Stimulated activated CD8-positive, alpha-beta memory T cell treated with anti-CD3 and anti-CD28 coated beads, Interleukin-7, amount 100 ng/mL, for 4 hours (primary cell): Measurements from ENCODE around the gene PLPPR2.
A peak's percentile ranks its signal among the peaks of the same experiment; 100 is the strongest.
"Not testable (repeated sequence)": the region's sequence is repeated elsewhere in the genome, so short reads cannot be mapped to it uniquely, and the experiment has no call there.

ENCODE experiments used
- DNase-seq, 2 donors: peaks; one replicate each; pipeline ENCODE4 v3.0.0-alpha.2; 2020; ENCODE audit warnings: low read depth in 2 of 2

PLPPR2 gene

DNA sequence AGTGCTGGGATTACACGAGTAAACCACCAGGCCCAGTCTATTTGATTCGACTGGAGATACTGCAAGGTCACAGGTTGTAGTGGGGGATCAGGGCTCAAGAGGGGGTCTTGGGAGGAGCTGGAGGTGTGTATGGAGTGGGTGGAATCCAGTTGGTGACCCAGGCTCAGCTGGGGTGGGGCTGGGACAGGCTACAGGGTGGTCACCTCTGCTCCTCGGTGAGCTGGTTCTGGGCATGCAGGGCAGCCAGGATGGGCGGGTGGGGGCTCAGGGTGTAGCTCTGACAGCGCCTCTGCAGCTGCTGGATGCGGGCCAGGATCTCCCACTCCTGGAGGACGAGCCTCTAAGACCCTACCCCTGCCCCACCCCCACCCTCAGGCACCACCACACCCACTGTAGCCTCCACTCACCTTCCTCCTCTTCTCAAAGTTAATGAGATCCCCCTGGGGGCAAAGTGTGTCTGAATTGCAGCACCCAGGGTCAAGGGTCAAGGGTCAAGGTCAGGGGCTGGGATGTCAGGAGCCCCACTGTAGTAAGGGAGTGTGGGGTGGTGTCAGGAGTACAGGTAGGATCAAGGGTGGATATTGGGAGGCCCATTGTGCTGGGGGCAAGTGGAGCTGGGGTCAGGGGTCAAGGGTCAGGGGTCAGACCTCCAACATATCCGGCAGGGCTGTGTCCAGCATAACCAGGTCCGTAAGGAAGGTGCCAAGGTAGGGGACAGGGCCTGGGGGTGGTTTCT is 46.7 kb downstream of the PLPPR2 start:
- DNase-seq = no peak

GRCh38 chr19:11404588-11405222 is 49.5 kb downstream of the PLPPR2 start:
- DNase-seq = no peak

DNA sequence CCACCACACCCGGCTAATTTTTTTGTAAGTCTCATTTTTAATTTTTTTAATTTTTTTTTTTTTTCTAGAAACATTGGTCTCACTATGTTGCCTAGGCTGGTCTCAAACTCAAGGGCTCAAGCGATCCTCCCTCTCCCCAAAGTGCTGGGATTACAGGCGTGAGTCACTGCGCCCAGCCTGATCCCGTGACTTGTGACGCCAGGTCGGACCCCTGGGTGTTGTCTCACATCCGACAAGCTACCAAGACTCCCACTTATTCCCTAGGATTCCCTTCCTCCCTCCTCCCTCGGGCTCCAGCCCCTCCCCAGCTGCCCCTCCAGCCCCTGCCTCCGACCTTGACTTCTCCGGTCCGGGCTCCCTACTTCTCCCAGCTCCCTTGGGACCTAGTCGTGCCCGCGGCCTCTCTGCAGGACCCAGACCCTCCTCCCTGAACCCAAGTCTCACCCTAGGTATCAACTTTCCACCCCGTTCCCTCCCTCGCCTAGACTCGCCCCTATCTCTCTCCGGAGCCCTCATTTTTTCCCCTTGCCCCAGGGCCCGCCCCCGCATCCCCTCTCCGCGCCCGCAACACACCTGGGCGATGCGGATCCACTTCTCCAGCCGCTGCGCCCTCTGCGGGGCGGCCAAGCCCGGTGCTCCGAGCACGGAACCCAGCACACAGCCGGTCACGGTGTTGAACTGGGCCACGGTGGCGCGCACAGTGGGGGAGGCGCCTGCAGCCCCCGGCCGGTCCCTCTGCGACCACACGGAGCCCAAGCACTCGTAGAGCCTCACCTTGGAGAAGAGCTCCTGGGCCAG is 50.8 kb downstream of the PLPPR2 start:
- DNase-seq = peak; percentile 12 to 29

DNA sequence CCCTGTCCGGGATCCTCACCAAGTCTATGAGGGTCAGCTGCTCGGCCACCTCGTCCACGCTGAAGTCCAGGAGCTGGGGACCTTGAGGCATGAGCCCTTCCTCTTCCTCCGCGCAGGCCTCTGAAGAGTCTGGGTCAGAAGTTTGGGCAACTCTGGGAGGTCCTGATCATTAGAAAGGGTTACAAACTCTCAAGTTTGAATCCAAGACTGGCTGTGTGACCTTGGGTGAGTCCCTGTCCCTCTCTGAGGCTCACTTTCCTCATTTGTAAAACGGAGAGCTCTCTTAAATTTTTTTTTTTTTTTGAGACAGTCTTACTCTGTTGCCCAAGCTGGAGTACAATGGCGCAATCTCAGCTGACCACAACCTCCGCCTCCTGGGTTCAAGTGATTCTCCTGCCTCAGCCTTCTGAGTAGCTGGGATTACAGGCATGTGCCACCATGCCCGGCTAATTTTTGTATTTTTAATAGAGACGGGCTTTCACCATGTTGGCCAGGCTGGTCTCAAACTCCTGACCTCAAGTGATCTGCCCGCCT is 51.5 kb downstream of the PLPPR2 start:
- DNase-seq = not testable (repeated sequence)

- DNase-seq = no peak
Observed at GRCh38 chr19:11408591-11408990, 53.4 kb downstream of the PLPPR2 start.

DNA sequence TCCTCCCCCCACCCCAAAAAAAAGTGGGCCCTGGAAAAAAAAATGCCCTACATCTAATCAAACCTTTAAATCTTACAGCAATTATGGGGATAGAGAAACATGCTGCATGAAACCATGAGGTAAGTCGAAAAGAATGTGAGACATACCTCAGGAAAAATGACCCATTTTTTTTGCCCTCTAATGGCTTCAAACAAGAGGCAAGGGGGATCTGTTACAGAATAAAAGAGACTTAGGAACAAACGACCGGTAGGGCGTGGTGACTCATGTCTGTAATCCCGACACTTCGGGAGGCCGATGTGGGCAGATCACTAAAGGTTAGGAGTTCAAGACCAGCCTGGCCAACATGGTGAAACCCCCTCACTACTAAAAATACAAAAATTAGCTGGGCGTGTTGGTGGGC is 55.5 kb downstream of the PLPPR2 start:
- DNase-seq = no peak

- no peak for DNase-seq
Observed at GRCh38 chr19:11414544-11414943, 59.3 kb downstream of the PLPPR2 start.
